HepG2 (cell line): ENCODE data around the gene C16orf95. TPM values are rescaled to one million over a fixed set of nuclear protein-coding genes. Genes with fewer than 3 reads are reported as not detected.

ENCODE experiments used
- ATM ChIP-seq: fragments of 450-650 bp; IDR thresholded peaks from 2 replicates; pipeline ENCODE4 v1.7.1; 2017; ENCODE audit warnings: mild to moderate bottlenecking, borderline replicate concordance
- EP300 ChIP-seq, 3 experiments: sonication (generic) in 1 of 3; formaldehyde crosslinking in 1 of 3; IDR thresholded peaks; 2 replicates each; pipeline versions ENCODE4 v1.5.1 to v1.6.1; 2011 to 2020; ENCODE audit warnings: low read depth in 2 of 3, low read length in 2 of 3, borderline replicate concordance in 1 of 3, improper control_type of control experiment in 1 of 3, mild to moderate bottlenecking in 1 of 3, missing genetic modification reagents in 1 of 3, moderate library complexity in 1 of 3
- FOXJ3 ChIP-seq: sonication (generic); formaldehyde crosslinking; IDR thresholded peaks from 2 replicates; pipeline ENCODE4 v1.4.0; 2020; ENCODE audit warnings: missing genetic modification reagents, mild to moderate bottlenecking, borderline replicate concordance
- KAT8 ChIP-seq: IDR thresholded peaks from 2 replicates; pipeline ENCODE4 v1.6.1; 2016; ENCODE audit warnings: missing genetic modification reagents, missing compliant biosample characterization
- KLF15 ChIP-seq: sonication (generic); formaldehyde crosslinking; IDR thresholded peaks from 2 replicates; pipeline ENCODE4 v1.8.1; 2023; ENCODE audit warnings: borderline replicate concordance, mild to moderate bottlenecking, inconsistent platforms, missing genetic modification reagents, mixed read lengths
- PCBP1 ChIP-seq: fragments of 200-400 bp; formaldehyde crosslinking; IDR thresholded peaks from 2 replicates; pipeline ENCODE4 v1.6.1; 2017; ENCODE audit warnings: mild to moderate bottlenecking, low read depth, low read length, borderline replicate concordance
- RARA ChIP-seq: IDR thresholded peaks from 2 replicates; pipeline ENCODE4 v1.6.1; 2016; ENCODE audit warnings: missing genetic modification reagents, missing compliant biosample characterization
- RXRA ChIP-seq: sonication (generic); formaldehyde crosslinking; IDR thresholded peaks from 2 replicates; pipeline ENCODE4 v1.5.1; 2020; ENCODE audit warnings: missing genetic modification reagents
- ZC3H13 ChIP-seq: sonication (generic); formaldehyde crosslinking; IDR thresholded peaks from 2 replicates; pipeline ENCODE4 v1.8.1; 2023; ENCODE audit warnings: mild to moderate bottlenecking, missing genetic modification reagents, moderate library complexity
- ZFP36L1 ChIP-seq: sonication (generic); formaldehyde crosslinking; IDR thresholded peaks from 2 replicates; pipeline ENCODE4 v1.8.0; 2022; ENCODE audit warnings: mild to moderate bottlenecking, missing genetic modification reagents, moderate library complexity
- ZFP37 ChIP-seq: sonication (generic); formaldehyde crosslinking; IDR thresholded peaks from 2 replicates; pipeline ENCODE4 v1.4.0; 2020; ENCODE audit warnings: missing genetic modification reagents, borderline replicate concordance
- ZKSCAN5 ChIP-seq: sonication (generic); formaldehyde crosslinking; IDR thresholded peaks from 2 replicates; pipeline ENCODE4 v1.5.1; 2020; ENCODE audit warnings: mild to moderate bottlenecking, missing genetic modification reagents
- ZNF280D ChIP-seq: sonication (generic); formaldehyde crosslinking; IDR thresholded peaks from 2 replicates; pipeline ENCODE4 v1.5.1; 2020; ENCODE audit warnings: mild to moderate bottlenecking, missing genetic modification reagents
- ZNF331 ChIP-seq: sonication (generic); formaldehyde crosslinking; IDR thresholded peaks from 2 replicates; pipeline ENCODE4 v1.4.0; 2020; ENCODE audit warnings: missing genetic modification reagents
- ZNF333 ChIP-seq: sonication (generic); formaldehyde crosslinking; IDR thresholded peaks from 2 replicates; pipeline ENCODE4 v1.4.0; 2020; ENCODE audit warnings: mild to moderate bottlenecking, missing genetic modification reagents, borderline replicate concordance
- ZNF337 ChIP-seq: sonication (generic); formaldehyde crosslinking; IDR thresholded peaks from 2 replicates; pipeline ENCODE4 v1.5.1; 2020; ENCODE audit warnings: missing genetic modification reagents, low read depth, mild to moderate bottlenecking, borderline replicate concordance
- ZNF558 ChIP-seq: sonication (generic); formaldehyde crosslinking; IDR thresholded peaks from 2 replicates; pipeline ENCODE4 v1.9.0; 2022; ENCODE audit warnings: mild to moderate bottlenecking, missing genetic modification reagents, borderline replicate concordance
- polyA plus RNA-seq, 8 experiments: library from polyadenylated mRNA; depleted of rRNA in 3 of 8; stranded (reverse) in 7 of 8; unstranded in 1 of 8; fragments of >200 nt; fragmentation: Illumina TruSeq in 4 of 8; extraction: Trizol in 4 of 8; gene quantifications; 2 replicates each; pipeline versions ENCODE4 v1.2.1 to v1.2.3, GENCODE V29; 2011 to 2016; ENCODE audit warnings: low read depth in 4 of 8, missing spikeins in 1 of 8, mixed read lengths in 1 of 8; ENCODE audit not compliant: insufficient read depth in 1 of 8
- total RNA-seq, 5 experiments: library from RNA; depleted of rRNA; stranded (reverse); fragments of >200 nt; fragmentation: Illumina TruSeq; extraction: Trizol; gene quantifications; 2 replicates each; pipeline ENCODE4 v1.2.3, GENCODE V29; 2016; ENCODE audit warnings: low read depth in 1 of 5
- TF ChIP-seq, protein P1 (sequence below): sonication (generic); formaldehyde crosslinking; IDR thresholded peaks from 2 replicates; pipeline ENCODE4 v1.5.1; 2020; ENCODE audit warnings: mild to moderate bottlenecking, missing genetic modification reagents, borderline replicate concordance
- TF ChIP-seq, protein P2 (sequence below): sonication (generic); formaldehyde crosslinking; IDR thresholded peaks from 2 replicates; pipeline ENCODE4 v1.8.1; 2023; ENCODE audit warnings: mild to moderate bottlenecking, missing genetic modification reagents
- TF ChIP-seq, protein P3 (sequence below): IDR thresholded peaks from 2 replicates; pipeline ENCODE4 v1.6.1; 2016; ENCODE audit warnings: missing compliant biosample characterization, missing genetic modification reagents, borderline replicate concordance

C16orf95 gene
- total and polyA plus RNA-seq, 2 of the 13 experiments (the other 11 are each of a cell fraction or from before 2014, with no cell fraction given) = 2.8 to 8.6 TPM

DNA sequence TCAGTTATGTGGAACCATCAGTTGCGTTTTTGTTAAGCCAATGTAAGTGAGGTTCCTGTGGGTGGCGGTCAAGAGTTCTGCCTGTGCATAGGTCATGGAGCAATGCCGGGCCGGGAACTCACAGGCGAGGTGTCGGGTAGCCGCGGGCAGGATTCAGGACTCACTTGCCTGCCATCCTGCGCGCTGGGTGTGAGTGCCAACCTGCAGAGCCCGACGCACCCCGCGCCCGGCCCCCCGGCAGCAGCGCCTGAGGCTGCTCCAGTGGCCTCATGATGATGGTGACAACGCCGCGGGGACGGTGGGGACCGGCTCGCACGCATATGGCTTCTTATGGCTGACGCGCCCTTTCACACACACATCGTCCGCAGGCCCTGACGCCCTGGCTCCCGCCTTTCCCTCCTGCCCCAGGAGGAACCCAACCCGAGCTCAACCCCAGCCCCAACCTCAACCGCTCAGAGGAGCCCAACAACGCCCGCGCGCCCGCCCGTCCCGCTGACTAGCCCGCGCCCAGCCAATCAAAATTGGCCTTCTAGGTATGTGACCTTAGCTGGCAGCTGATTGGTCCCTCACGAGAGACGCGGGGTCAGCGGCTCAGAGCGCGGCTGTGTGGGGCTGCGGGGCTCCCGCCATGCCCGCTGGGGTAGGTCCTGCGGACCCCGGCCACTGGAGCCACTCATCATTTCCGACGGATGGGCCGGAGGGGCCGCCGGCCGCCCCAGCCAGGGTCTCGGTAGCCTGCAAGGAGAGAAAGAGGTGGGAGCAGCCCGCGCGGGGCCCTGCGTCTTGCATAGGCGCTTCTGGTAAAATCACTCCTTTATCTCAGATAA, at the start of gene C16orf95 (continued):
- TF ChIP-seq, protein P1, sequence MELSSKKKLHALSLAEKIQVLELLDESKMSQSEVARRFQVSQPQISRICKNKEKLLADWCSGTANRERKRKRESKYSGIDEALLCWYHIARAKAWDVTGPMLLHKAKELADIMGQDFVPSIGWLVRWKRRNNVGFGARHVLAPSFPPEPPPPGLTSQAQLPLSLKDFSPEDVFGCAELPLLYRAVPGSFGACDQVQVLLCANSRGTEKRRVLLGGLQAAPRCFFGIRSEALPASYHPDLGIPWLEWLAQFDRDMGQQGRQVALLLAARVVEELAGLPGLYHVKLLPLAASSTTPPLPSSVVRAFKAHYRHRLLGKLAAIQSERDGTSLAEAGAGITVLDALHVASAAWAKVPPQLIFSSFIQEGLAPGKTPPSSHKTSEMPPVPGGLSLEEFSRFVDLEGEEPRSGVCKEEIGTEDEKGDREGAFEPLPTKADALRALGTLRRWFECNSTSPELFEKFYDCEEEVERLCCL = peak; percentile 85; the same call in 1 of the 2 replicates
- TF ChIP-seq ZNF333 (CRISPR knock-in tag) (peak; percentile 38), ZKSCAN5 (CRISPR knock-in tag) (no peak), ZFP37 (no peak), KLF15 (no peak), ZNF280D (peak; percentile 83; the same call in 1 of the 2 replicates), ZFP36L1 (CRISPR knock-in tag) (no peak; the same call in 1 of the 2 replicates), EP300 (IDR thresholded peaks at IDR 0.05; ENCODE audit: low read depth in 2 of 2, low read length in 2 of 2) (no peak), EP300 (CRISPR knock-in tag; IDR thresholded peaks at IDR 0.05; ENCODE audit: borderline replicate concordance) (0 out of 2 replicates have a peak, but pooled peaks have one; percentile 16), ZC3H13 (CRISPR knock-in tag) (peak; percentile 23), ZNF337 (CRISPR knock-in tag) (peak; percentile 80; the same call in 1 of the 2 replicates), RARA (CRISPR knock-in tag) (peak; percentile 26), KAT8 (CRISPR knock-in tag) (peak; percentile 86), RXRA (CRISPR knock-in tag) (peak; percentile 94), PCBP1 (0 out of 2 replicates have a peak, but pooled peaks have one; percentile 78), ATM (no peak), FOXJ3 (peak; percentile 56; the same call in 1 of the 2 replicates), ZNF331 (CRISPR knock-in tag) (peak; percentile 67; the same call in 1 of the 2 replicates), ZNF558 (CRISPR knock-in tag) (no peak)
- TF ChIP-seq, protein P2, sequence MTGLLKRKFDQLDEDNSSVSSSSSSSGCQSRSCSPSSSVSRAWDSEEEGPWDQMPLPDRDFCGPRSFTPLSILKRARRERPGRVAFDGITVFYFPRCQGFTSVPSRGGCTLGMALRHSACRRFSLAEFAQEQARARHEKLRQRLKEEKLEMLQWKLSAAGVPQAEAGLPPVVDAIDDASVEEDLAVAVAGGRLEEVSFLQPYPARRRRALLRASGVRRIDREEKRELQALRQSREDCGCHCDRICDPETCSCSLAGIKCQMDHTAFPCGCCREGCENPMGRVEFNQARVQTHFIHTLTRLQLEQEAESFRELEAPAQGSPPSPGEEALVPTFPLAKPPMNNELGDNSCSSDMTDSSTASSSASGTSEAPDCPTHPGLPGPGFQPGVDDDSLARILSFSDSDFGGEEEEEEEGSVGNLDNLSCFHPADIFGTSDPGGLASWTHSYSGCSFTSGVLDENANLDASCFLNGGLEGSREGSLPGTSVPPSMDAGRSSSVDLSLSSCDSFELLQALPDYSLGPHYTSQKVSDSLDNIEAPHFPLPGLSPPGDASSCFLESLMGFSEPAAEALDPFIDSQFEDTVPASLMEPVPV (CRISPR knock-in tag) = peak; percentile 35; the same call in 1 of the 2 replicates
- TF ChIP-seq, protein P3, sequence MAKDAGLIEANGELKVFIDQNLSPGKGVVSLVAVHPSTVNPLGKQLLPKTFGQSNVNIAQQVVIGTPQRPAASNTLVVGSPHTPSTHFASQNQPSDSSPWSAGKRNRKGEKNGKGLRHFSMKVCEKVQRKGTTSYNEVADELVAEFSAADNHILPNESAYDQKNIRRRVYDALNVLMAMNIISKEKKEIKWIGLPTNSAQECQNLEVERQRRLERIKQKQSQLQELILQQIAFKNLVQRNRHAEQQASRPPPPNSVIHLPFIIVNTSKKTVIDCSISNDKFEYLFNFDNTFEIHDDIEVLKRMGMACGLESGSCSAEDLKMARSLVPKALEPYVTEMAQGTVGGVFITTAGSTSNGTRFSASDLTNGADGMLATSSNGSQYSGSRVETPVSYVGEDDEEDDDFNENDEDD = peak; percentile 89
